Left colon (tissue), 2 donors: ENCODE results near the gene XPOT. TPM values are rescaled to one million over a fixed set of nuclear protein-coding genes. Genes with fewer than 3 reads are reported as not detected.

Experiments used
- ATAC-seq: fragments of 200-7000 bp; cut with Tn5 transposase; one replicate; pipeline ENCODE4 v1.9.1; 2020; ENCODE audit warnings: mild to moderate bottlenecking, moderate library complexity
- DNase-seq, 2 donors: peaks; one replicate each; pipeline ENCODE4 v3.0.0-alpha.2; 2020
- intact Hi-C, 2 donors: fragments of 100-400 bp; cut with DNase I in 1 of 2; cut with micrococcal nuclease in 1 of 2; formaldehyde crosslinking; loops; one replicate each; pipeline versions ENCODE4 v1.11.2 to v1.14.0; 2022; cut with DNase I, micrococcal nuclease
- total RNA-seq, 2 donors: library from RNA; stranded (reverse); fragmentation: NEBNext Ultra II Directional; extraction: Animal tissue kit (Norgen Biotek cat#: 25700); gene quantifications; one replicate each; pipeline ENCODE4 v1.2.1, GENCODE V29; 2021
- donor health status: DM: no; HTN: no; CAD: no.
- donor health status: DM: yes; HTN: yes; CAD: no.

The XPOT gene
- total RNA-seq, 2 donors from 2014 or later, result 24.3 to 30.4 TPM

DNA sequence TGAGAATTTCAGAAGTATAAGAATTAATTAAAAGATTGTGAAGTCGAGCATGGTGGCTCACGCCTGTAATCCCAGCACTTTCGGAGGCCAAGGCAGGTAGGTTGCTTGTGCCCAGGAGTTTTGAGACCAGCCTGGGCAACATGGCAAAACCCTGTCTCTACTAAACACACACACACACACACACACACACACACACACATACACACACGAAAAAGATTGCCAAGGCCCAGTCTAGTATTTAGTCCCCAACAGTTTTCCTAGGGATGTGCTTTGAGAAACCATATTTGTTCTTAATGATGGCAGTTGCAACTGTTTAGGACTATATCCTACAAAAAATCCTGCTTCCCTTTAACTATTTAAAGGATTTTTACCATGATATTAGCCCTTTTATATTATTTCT is 53.7 kb downstream of the XPOT start:
- no peak for ATAC-seq
- intact Hi-C loops, result no loop called here
- no peak for DNase-seq

DNA sequence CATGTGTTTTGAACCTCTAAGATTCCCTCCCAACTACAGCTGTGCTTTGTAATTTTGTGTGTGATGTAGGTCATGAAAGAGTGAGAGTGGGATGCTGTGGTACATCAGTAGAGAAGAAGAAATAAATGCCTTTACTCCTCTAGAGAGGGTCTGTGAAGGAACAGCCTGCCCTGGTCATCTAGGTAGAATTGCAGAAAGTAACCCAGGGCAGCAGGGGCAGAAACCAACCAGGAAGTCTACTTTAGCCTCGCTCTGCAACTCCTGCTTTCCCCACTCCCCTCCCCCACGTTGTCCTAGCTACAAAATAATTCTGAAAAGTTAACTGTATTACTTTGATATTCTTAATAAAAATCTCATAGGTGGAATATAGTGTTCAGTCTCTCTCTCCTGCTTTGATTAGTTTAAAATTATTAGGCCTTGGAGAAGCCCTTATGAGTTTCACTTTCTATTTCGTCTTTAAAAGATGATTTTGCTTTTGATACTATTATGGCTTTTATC is 55.3 kb downstream of the XPOT start:
- peak; percentile 45 for ATAC-seq

DNA sequence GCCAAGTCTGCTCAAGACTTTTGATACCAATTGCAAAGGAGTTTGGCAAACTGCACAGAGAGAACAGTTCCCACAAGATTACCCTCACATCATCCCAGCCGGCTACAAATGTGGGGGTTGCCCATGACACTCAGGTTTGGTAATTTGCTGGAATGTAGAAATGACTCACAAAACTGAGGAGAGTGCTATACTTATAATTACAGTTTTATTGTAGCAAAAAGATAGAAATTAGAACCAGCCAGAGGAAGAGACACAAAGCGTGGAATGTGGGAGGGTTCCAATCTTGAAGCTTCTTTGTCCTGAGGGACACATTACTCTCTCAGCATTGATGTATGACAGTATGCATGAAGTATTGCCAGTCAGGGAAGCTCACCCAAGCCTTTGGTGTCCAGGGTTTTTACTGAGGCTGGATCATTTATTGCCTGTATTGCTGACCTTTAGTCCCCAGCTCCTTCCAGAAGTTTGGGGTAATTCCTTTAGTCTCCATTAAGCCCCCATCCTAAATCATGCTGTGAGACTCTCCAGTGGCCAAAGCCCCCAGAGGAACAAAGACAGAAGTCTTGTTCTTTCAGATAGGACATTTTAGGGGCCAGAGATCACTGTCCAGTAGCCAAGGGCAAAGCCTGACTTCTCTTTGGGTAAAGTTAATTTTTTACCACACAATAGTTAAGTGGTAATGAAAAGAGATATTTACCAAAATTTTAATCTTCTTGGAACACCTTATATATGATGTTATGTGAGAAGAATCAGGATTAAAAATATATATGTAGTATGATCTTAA is 57.6 kb downstream of the XPOT start:
- no peak for ATAC-seq
- DNase-seq, result no peak
- intact Hi-C loops, result no loop called here

More for the DNA sequence above, 55.3 kb downstream of the XPOT start:
- intact Hi-C loops, result no loop called here
- DNase-seq, result peak in 1 of 2 donors; percentile 21

DNA sequence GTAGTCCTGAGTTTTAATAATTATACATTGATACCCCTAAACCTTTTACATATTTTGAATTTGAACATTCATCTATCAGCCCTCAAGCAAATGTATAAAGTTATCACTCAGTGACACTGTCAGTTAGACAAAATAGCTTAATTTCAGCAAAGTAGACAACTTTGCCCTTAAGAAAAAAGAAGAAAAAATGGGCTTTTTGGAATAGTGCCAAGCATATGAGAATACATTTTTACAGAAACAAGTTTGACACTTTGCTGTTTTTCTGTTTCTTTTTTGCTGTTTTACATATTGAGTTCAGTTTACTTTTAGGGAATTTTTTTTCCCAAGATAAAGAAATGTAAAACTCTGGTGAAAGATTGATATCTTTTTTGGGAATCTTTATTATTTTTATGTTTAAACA is 62.0 kb downstream of the XPOT start:
- intact Hi-C loops, result no loop called here
- no peak for DNase-seq
- ATAC-seq, result no peak

DNA sequence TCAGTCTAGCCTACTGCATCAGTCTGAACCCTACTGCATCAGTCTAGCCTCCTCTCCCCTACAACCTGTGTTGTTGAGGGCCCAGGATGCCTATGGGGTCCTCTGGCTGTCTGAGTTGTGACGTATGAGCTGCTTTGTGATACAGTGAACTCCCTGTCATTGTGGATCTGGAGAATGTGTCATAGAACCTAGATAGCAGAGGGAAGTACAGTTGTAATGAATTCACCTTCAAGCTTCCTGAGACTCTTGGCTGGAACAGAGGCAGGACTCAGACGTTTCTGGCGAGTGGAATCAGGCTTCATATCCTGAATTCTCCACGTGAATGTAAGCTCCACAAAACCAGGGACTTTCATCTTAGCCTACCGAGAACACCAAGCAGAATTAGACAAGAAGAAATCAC is 64.8 kb downstream of the XPOT start:
- no peak for DNase-seq
- ATAC-seq, result no peak
- intact Hi-C loops, result no loop called here

DNA sequence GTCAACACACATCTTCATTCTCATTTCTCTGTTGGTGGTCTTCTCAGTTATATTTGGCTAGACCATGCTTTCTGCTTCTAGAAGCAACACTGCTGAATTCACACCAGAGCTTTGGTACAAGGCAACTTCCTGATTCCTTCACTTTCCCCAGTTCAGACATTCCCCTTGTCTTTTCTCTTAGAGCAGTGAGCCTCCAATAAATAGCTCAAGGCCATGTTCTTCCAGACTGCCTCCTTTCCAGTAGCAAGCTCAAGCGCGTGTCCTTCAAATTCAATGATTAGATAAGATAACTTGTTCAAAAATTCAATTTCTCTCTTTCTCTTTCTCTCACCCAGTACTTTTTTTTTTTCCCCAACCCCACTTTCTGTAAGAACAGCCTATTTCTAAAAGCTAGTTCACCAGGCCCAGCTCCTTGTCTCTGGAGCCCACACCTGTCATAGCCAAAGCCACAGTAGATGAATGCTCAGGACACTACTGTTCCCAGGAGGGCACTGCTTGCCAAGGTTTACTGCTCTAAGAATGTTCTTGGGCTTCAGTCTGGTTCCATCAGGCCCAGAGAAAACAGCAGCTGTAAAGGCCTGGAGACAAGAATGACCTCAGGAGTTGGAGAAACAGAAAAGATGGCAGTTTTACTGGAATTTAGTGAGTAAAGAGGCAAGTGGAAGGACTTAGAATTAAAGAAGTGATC is 65.4 kb downstream of the XPOT start:
- intact Hi-C loops, result no loop called here
- DNase-seq, result no peak
- ATAC-seq, result no peak

DNA sequence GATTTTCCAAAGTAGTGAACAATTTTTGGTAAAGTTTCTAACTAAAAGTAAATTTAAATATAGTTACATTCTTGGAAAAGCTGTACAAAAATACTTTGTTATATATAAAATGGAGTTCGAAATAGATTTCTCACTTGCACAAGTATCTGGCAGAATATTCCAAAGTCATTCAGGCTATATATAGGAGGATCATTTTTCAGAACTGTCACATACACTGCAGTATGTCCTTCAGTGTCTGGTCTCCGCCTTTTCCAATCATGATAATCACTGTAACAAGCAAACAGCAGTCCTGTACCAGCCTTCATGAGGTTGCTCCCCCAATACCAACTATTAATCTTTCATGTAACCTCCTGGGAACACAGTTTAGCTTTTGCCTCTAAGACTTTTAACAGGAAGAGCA is 66.3 kb downstream of the XPOT start:
- DNase-seq, result no peak
- intact Hi-C loops, result no loop called here
- no peak for ATAC-seq

DNA sequence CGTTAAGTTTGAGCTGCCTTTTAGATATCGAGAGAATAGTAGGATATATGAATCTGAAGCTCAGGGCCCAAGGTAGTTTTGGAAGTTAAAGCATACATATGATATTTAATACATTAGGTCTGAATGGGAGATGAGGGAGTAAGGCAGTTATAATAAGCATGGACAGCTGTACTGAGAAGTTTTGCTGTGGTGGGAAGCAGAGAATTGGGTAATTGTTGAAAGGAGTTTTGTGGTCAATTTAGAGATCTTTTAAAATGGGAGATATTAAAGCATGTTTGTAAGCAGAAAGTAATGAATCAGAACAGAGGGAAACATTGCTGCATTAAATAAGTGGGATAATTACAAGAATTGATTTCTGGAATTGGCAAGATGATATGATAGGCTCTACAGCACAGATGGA is 69.0 kb downstream of the XPOT start:
- ATAC-seq, result no peak

DNA sequence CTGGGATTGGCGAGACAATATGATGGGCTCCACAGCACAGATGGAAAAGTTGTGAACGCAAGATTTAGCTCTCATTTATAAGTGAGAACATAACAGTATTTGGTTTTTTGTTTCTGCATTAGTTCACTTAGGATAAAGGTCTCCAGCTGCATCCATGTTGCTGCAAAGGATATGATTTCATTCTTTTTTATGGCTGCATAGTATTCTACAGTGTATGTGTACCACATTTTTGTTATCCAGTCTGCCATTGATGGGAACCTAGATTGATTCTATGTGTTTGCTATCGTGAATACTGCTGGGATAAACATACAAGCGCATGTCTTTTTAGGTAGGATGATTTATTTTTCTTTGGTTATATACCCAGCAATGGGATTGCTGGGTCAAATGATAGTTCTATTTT is 71.3 kb downstream of the XPOT start:
- no peak for DNase-seq
- ATAC-seq, result no peak
- intact Hi-C loops, result no loop called here

More for the DNA sequence above, 69.0 kb downstream of the XPOT start:
- intact Hi-C loops, result no loop called here
- no peak for DNase-seq

DNA sequence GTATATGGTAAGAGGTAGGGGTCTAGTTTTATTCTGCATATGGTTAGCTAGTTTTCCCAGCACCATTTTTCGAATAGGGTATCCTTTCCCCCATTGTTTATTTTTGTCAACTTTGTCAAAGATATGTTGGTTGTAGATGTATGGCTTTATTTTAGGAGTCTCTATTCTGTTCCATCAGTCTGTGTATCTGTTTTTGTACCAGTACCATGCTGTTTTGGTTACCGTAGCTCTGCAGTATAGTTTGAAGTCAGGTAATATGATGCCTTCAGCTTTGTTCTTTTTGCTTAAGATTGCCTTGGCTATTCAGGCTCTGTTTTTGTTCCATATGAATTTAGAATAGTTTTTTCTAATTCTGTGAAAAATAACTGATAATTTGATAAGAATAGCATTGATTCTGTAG is 72.7 kb downstream of the XPOT start:
- DNase-seq (no peak), ATAC-seq (no peak)
- intact Hi-C loops, result no loop called here

DNA sequence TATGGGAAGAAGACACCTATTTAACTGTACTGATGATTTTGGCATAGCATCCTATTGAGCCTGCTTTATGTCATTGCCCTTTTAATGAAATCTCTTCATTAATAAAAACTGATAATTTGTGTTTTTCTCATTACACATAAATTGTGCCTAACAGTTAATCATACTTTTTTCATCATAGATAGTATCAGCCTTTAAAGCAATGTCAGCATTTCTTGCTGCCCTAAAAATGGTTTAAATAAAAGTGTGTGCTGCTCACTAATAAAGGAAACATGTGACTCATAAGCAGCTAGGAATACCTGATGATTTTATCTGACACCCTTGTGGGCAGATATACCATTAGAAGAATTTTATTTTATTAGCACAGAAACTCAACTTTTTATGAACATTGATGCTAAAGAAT is 74.5 kb downstream of the XPOT start:
- DNase-seq, result no peak
- ATAC-seq, result no peak
- intact Hi-C loops, result no loop called here

DNA sequence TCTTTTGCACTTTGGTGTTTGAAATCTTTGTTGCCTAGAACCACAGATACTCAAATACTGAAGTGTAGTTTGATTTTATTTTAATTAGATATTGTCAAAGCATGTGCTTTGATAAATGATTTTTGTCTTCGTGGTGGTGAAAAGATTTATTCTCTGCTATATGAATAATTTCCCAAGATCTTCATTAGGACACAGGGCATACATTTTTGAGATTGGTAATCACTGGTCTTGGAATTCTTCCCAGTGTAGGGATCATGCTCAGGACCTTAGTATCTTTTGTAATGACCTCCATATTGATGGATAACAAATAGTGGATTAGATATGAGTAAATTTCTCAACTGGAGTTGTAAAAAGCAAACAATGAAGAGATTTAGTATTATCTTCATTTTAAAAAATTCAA is 76.0 kb downstream of the XPOT start:
- no peak for ATAC-seq
- no peak for DNase-seq
- intact Hi-C loops, result loop anchor here in 1 of 2 donors (10.0 kb wide), 1 partner anchor 45 kb away; no protein-coding TSS in a partner anchor

DNA sequence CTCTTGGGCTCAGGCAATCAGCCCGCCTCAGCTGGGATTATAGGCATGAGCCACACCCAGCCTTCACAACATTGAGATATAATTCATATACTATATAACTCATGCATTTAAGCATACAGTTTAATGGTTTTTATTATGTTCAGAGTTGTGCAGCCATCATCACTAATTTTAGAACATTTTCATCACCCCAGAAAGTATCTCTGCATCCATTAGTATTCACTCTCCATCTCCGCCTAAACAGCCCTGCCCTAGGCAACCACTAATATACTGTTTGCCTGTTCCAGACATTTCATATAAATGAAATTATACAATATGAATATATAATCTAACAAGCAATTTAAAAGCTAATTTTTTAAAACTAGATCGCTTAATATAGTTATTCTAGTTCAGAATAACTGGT is 82.5 kb downstream of the XPOT start:
- intact Hi-C loops, result loop anchor here in 1 of 2 donors (10.0 kb wide), 1 partner anchor 52 kb away; no protein-coding TSS in a partner anchor
- no peak for DNase-seq
- no peak for ATAC-seq

DNA sequence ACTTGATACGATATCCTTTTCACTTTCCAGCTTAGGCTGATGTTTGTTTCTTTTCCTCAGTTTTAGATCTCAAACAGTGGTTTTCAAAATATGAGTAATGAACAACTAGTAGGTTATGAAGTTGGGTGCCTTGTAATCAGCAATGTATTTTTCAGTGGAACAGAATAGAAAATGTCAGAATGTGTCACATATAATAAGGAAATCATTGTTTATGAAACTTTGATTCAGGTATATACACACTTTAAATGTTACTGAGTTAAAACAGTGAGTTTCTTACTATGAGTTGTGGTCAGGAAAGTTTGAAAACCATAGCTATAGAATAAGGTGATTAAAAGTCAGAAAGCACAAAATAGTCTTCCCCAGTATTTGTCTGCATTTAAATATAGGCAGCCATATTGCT is 87.5 kb downstream of the XPOT start:
- no peak for ATAC-seq
- intact Hi-C loops, result no loop called here

DNA sequence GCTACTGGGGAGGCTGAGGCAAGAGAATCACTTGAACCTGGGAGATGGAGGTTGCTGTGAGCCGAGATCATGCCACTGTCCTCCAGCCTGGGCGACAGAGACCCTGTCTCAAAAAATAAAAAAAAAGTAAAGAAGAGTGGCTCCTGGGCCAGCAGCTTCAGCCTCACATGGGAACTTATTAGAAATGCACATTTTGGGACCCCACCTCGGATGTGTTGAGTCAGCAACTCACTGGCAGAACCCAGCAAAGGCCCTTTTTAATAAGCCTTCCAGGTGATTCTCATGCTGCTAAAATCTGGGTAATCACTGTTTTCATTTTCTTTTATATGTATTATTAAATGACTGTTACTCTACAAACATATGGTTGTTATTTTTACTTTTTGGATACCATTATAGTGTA is 89.3 kb downstream of the XPOT start:
- ATAC-seq (no peak), DNase-seq (no peak)
- intact Hi-C loops, result no loop called here

More for the DNA sequence above, 87.5 kb downstream of the XPOT start:
- DNase-seq, result no peak

DNA sequence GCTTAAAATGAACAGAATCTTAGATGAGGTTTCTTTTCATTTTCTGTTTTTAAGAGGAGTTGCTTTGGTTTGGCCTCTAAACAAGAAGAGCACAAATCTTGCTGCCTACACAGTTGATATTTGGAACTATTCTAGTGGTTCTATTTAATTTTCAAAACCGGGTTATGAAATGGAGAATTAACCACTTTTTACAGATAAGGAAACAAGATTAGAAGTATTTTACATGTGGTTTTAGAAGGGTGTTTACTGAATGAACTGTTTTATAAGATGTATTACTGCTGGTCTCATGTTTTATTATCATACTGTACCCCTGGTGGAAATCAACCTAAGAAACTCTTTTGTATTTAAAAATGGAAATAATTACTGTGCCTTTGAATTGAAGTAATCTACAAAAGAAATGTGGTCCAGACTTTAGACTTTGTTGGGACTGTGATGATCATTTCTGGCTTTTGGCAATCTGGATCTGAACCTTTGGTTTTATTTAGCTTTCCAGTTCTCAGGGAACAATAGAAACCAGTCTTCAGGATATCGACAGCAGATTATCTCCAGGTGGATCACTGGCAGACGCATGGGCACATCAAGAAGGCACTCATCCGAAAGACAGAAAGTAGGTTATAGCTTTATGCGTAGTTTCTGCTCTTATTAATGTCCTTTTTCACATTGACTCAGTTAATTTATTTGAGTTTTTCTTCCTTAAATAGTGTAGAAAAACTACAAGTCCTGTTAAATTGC is 91.0 kb downstream of the XPOT start:
- ATAC-seq (no peak), DNase-seq (no peak)
- intact Hi-C loops, result no loop called here

DNA sequence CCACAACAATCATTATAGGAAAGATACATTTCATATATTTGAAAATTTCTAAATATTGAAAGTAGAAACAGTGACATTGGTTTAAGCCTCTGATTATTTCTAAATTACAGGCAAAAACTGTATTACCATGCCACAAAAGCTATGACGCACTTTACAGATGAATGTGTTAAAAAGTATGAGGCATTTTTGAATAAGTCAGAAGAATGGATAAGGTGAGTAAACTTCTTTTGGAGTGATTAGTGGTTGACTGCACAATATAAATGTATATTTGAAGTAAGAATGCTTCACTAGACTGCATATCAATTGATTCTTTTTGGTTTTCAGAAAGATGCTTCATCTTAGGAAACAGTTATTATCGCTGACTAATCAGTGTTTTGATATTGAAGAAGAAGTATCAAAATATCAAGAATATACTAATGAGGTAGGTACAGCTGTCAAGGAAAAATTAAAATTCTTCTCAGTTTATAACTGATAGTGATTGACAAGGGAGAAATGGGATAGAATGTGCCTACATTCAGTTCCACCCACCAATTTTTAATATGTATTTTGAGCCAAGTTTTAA is 92.7 kb downstream of the XPOT start:
- ATAC-seq (no peak), DNase-seq (no peak)
- intact Hi-C loops, result no loop called here

DNA sequence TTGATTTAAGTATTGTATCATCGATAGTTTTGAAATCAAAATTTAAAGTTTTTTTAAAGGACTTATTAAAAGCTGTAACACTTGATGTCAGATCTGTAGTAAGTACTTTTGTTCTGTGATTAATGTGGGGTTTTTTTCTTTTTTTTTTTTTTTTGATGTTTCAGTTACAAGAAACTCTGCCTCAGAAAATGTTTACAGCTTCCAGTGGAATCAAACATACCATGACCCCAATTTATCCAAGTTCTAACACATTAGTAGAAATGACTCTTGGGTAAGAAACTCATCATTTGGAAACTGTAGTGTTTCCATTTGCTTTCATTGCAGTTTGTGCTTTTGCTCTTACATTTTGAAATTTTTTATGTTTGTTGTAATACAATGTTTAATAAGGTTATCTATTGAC is 93.3 kb downstream of the XPOT start:
- no peak for ATAC-seq
- no peak for DNase-seq
- intact Hi-C loops, result no loop called here

DNA sequence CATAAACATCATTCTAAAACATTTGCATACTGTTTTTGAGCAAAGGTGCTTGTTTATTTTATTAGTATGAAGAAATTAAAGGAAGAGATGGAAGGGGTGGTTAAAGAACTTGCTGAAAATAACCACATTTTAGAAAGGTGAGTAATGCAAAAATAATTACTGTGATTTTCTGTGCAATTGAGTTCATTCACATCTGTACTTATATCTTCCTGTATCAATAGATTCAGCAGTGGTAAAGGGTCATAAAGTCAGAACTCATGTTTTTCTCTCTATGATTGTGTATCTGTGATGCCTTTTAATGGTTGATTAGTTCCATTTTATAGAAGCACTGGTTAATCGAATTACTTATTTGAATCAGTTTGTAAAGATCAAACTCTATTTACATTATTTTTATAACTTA is 93.7 kb downstream of the XPOT start:
- DNase-seq, result no peak
- intact Hi-C loops, result no loop called here
- ATAC-seq, result no peak
